BE2C (cell line): Measurements from ENCODE around the gene PSMF1. TPM values are rescaled to one million over a fixed set of nuclear protein-coding genes. Genes with fewer than 3 reads are reported as not detected.

Source experiments
- DNase-seq: peaks from one replicate; pipeline ENCODE4 v3.0.0-alpha.2; 2020
- H3K27me3 ChIP-seq: fragments of 250-450 bp; sonication (Bioruptor Pico); 2 replicates; pipeline ENCODE4 v1.5.1; 2020; ENCODE audit warnings: mild to moderate bottlenecking
- H3K36me3 ChIP-seq: fragments of 250-450 bp; sonication (Bioruptor Pico); 2 replicates; pipeline ENCODE4 v1.5.1; 2020; ENCODE audit warnings: mild to moderate bottlenecking
- H3K4me1 ChIP-seq: fragments of 250-450 bp; sonication (Bioruptor Pico); 2 replicates; pipeline ENCODE4 v1.5.1; 2020
- H3K4me3 ChIP-seq: 2 replicates; pipeline ENCODE4 v1.5.1; 2011; ENCODE audit warnings: low read depth, low read length
- H3K9me3 ChIP-seq: fragments of 250-450 bp; sonication (Bioruptor Pico); 2 replicates; pipeline ENCODE4 v1.5.1; 2020
- polyA plus RNA-seq: library from polyadenylated mRNA; unstranded; fragments of >200 nt; gene quantifications from one replicate; pipeline ENCODE4 v1.2.1, GENCODE V29; 2012; ENCODE audit warnings: low read depth, missing spikeins; ENCODE audit not compliant: insufficient read length, insufficient read depth
- TF ChIP-seq, protein P1 (sequence below): IDR thresholded peaks from 2 replicates; pipeline ENCODE4 v1.5.1; 2012; ENCODE audit warnings: mild to moderate bottlenecking, low read depth, low read length

The PSMF1 gene, protein sequence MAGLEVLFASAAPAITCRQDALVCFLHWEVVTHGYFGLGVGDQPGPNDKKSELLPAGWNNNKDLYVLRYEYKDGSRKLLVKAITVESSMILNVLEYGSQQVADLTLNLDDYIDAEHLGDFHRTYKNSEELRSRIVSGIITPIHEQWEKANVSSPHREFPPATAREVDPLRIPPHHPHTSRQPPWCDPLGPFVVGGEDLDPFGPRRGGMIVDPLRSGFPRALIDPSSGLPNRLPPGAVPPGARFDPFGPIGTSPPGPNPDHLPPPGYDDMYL
- 124 TPM for polyA plus RNA-seq

DNA sequence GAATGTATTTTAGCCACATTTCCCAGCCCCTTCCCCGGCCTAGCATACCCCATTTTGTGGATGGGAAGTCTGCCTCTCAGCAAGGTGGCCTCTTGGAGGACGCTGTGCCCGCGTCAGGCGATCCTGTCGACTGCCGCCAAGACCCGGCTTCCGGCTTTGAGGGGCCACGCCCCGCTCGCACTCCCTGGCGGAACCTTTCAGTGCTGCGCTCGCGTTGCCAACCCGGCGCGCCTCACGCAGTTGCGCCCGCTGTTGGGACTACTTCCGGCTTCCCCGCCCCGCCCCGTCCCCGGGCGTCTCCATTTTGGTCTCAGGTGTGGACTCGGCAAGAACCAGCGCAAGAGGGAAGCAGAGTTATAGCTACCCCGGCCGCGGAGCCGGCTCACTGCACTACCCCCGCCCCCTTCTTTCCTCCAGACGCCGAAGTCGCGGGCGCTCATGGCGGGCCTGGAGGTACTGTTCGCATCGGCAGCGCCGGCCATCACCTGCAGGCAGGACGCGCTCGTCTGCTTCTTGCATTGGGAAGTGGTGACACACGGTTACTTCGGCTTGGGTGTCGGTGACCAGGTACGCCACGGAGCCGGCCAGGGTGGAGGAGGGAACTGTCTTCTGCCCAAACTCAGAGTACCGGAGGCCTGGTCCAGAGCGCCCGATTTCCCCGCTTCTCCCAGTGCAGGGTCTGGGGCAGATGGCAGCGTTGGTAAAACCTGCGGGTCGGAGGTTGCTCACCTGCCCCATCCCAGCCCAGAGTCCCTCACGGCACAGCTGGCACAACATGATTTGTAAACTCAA is at the start of gene PSMF1:
Gene PSMF1, plus strand, starts transcription at position 267 of the 792 bp plus-strand sequence. Its CDS starts 172 bp downstream, at position 439.
- TF ChIP-seq, protein P1, sequence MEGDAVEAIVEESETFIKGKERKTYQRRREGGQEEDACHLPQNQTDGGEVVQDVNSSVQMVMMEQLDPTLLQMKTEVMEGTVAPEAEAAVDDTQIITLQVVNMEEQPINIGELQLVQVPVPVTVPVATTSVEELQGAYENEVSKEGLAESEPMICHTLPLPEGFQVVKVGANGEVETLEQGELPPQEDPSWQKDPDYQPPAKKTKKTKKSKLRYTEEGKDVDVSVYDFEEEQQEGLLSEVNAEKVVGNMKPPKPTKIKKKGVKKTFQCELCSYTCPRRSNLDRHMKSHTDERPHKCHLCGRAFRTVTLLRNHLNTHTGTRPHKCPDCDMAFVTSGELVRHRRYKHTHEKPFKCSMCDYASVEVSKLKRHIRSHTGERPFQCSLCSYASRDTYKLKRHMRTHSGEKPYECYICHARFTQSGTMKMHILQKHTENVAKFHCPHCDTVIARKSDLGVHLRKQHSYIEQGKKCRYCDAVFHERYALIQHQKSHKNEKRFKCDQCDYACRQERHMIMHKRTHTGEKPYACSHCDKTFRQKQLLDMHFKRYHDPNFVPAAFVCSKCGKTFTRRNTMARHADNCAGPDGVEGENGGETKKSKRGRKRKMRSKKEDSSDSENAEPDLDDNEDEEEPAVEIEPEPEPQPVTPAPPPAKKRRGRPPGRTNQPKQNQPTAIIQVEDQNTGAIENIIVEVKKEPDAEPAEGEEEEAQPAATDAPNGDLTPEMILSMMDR, result no peak
- H3K4me1 ChIP-seq, result no peaks in the 10 kb centered on the region
- no peaks in the 10 kb centered on the region for H3K36me3 ChIP-seq
- H3K9me3 ChIP-seq, result no peaks in the 10 kb centered on the region
- no peaks in the 10 kb centered on the region for H3K27me3 ChIP-seq
- peak within 1 kb of the TSS; percentile 87 for H3K4me3 ChIP-seq
- DNase-seq, result peak; percentile 84

DNA sequence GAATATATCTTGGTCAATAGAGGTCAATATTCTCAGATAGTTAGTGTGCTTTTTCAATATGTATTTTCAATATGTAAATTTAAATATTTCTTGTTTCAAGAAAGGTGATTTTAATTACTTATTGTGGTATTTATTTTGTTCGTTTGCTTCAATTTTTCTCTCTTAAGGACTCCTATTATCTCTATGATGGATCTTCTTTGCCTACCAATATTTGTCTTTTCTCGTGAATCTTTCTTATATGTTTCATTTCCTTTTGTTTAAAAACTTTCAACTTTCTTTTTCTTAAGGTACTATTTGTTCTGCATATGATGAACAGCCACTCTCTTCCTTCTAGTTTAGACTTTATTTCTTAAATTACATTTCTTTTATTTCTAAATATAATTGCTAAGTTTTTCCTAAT is 46.1 kb upstream of the PSMF1 start:
- H3K4me3 ChIP-seq, result no peak overlapping the region
- no peaks in the 10 kb centered on the region for H3K9me3 ChIP-seq
- no peaks in the 10 kb centered on the region for H3K27me3 ChIP-seq
- H3K4me1 ChIP-seq, result no peaks in the 10 kb centered on the region
- H3K36me3 ChIP-seq, result no peaks in the 10 kb centered on the region
- DNase-seq, result no peak
- TF ChIP-seq, protein P1, result no peak

DNA sequence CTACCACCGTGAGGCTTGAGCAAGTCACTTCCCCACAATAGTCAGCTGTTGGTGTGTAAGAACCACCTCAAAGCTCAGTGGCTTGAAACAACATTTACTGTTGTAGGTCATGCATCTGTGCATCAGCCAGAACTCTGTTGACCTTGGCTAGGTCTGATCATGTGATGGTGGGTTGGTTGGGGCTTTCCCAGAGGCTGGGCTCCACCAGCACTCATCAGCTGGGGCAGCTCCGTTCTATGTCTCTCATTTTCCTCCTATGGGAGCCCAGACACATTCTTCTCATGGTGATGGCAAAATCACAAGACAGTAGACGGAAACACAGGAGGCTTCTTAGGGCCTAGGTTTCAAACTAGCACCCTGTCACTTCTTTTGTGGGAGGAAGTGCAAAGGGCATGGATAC is 42.8 kb upstream of the PSMF1 start:
- Histone ChIP-seq H3K27me3 (no peaks in the 10 kb centered on the region), H3K4me3 (no peak overlapping the region), H3K4me1 (no peaks in the 10 kb centered on the region), H3K36me3 (no peaks in the 10 kb centered on the region), H3K9me3 (no peaks in the 10 kb centered on the region)
- no peak for DNase-seq
- TF ChIP-seq, protein P1, result no peak

DNA sequence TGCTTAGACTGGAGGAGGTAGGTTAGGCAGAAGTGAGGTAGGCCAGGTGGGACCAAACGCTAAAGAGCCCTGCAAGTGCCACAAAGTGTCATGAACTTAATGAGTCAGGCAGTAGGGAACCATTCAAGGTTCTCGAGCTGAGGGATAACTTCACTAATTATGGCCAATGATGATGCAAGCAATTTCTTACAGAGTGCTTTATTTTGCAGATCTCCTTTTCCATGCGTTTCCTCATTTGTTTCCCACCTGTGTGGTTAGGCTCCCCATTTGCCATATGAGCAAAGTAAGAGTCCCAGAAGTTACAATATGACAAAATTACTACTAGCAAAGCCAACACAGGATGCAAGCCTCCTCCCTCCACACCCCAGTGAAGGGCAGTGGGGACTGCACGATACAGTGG is 36.5 kb upstream of the PSMF1 start:
- Histone ChIP-seq H3K27me3 (no peaks in the 10 kb centered on the region), H3K36me3 (no peaks in the 10 kb centered on the region), H3K9me3 (no peaks in the 10 kb centered on the region), H3K4me1 (no peaks in the 10 kb centered on the region), H3K4me3 (no peak overlapping the region)
- TF ChIP-seq, protein P1, result no peak
- DNase-seq, result no peak

DNA sequence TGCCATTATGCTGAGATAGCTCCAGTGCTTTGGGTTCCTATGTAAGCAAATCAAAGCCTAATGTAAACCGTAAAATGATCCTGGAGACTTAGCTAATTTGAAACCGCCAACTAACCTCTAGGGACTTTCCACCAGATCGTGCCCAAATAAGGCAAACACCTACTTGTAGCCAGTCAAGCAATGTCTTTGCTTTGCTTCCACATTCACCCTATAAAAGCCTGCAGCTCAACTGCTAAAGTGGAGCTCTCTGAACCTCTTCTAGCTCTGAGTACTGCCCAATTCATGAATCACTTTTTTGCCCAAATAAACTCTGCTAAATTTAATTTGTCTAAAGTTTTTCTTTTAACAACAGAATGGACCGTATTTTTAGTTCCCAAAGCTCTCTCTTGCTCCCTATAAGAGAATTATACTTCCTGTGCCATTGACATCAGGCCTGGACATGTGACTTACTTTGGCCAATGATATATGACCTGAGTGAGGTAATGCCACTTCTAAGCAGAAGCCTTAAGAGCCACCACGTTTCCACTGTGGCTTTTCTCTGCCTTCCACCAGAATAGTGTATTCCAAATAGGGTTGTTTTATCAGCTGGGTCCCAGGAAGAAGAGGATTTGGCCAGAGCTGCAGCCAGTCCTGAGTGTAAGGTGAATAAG is 34.8 kb upstream of the PSMF1 start:
- TF ChIP-seq, protein P1, result no peak
- H3K4me3 ChIP-seq, result no peak overlapping the region
- DNase-seq, result no peak
- no peaks in the 10 kb centered on the region for H3K9me3 ChIP-seq
- no peaks in the 10 kb centered on the region for H3K4me1 ChIP-seq
- no peaks in the 10 kb centered on the region for H3K27me3 ChIP-seq
- no peaks in the 10 kb centered on the region for H3K36me3 ChIP-seq
